ENCODE results near the gene DDX19B. TPM values are rescaled to one million over a fixed set of nuclear protein-coding genes. Genes with fewer than 3 reads are reported as not detected.

DDX19B gene
- total and polyA plus RNA-seq, 9 of the 15 experiments (the other 6 are each of a cell fraction or from before 2014, with no cell fraction given), result 7.0 to 32.9 (median 19.3) TPM

DNA sequence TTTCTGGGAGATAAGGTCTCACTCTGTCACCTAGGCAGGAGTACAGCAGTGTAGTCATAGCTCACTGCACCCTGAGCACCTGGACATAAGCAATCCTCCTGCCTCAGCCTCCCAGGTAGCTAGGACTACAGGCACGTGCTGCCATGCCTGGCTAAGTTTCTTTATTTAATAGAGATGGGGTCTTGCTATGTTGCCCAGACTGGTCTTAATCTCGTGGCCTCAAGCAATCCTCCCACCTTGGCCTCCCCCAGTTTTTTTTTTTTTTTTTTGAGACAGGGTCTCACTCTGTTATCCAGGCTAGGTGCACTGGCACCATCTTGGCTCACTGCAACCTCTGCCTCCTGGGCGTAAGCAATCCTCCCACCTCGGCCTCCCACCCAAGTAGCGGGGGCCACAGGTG lies 21.1 kb downstream of the DDX19B start:
- no peak for TF ChIP-seq VEZF1 (CRISPR knock-in tag; IDR thresholded peaks at IDR 0.05)
- TF ChIP-seq, protein P1, sequence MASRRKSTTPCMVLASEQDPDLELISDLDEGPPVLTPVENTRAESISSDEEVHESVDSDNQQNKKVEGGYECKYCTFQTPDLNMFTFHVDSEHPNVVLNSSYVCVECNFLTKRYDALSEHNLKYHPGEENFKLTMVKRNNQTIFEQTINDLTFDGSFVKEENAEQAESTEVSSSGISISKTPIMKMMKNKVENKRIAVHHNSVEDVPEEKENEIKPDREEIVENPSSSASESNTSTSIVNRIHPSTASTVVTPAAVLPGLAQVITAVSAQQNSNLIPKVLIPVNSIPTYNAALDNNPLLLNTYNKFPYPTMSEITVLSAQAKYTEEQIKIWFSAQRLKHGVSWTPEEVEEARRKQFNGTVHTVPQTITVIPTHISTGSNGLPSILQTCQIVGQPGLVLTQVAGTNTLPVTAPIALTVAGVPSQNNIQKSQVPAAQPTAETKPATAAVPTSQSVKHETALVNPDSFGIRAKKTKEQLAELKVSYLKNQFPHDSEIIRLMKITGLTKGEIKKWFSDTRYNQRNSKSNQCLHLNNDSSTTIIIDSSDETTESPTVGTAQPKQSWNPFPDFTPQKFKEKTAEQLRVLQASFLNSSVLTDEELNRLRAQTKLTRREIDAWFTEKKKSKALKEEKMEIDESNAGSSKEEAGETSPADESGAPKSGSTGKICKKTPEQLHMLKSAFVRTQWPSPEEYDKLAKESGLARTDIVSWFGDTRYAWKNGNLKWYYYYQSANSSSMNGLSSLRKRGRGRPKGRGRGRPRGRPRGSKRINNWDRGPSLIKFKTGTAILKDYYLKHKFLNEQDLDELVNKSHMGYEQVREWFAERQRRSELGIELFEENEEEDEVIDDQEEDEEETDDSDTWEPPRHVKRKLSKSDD (conservative IDR thresholded peaks at IDR 0.05; ENCODE audit: low read length), result no peak
- no peak for TF ChIP-seq GATA2 (CRISPR knock-in tag; IDR thresholded peaks at IDR 0.05)
- no peak for TF ChIP-seq TSHZ1 (CRISPR knock-in tag; IDR thresholded peaks at IDR 0.05)
- peak; percentile 81 for TF ChIP-seq ZNF121 (CRISPR knock-in tag; conservative IDR thresholded peaks at IDR 0.05)
- TF ChIP-seq ZNF707 (CRISPR knock-in tag; conservative IDR thresholded peaks at IDR 0.05), result no peak
- WGBS (ENCODE audit: insufficient coverage, low coverage, missing lambda C conversion rate), result 89% methylated on average over 5 of the region's 5 CpGs
- H2AFZ ChIP-seq (ENCODE audit: low read depth, low read length), result no peak overlapping the region
- H3K36me3 ChIP-seq (ENCODE audit: control insufficient read depth, insufficient read depth, low read length), result peaks cover 22% of the 10 kb centered on the region; the same call in 2 of the 3 replicates
- ATAC-seq (no peak), FAIRE-seq (no peak), DNase-seq (ENCODE audit: extremely low read depth in 1 of 4, low spot score in 3 of 4) (no peak)
- H3K9ac ChIP-seq (ENCODE audit: insufficient read depth in 1 of 2, low read depth in 2 of 2, low read length in 2 of 2), result no peak overlapping the region
- H3K27me3 ChIP-seq (ENCODE audit: control insufficient read depth in 2 of 2, insufficient read depth in 2 of 2, low read length in 2 of 2), result no peaks in the 10 kb centered on the region
- H4K20me1 ChIP-seq (replicated peaks; ENCODE audit: control insufficient read depth, insufficient read depth, low read length), result no peaks in the 10 kb centered on the region
- ChIA-PET CTCF (ENCODE audit: low intra/inter-chr PET ratio) (no interaction called here), POLR2A (interaction anchor here (1.4 to 1.8 kb wide), 2 partner anchors 10 to 11 kb away, joined by 4 to 6 read pairs; no protein-coding TSS in a partner anchor)
- H3K4me1 ChIP-seq (replicated peaks in 1 of 2; ENCODE audit: control insufficient read depth in 2 of 2, insufficient read depth in 2 of 2, low read length in 2 of 2), result no peaks in the 10 kb centered on the region; a peak in 2 of 5 replicates
- no peaks in the 10 kb centered on the region for H3K9me1 ChIP-seq (ENCODE audit: control insufficient read depth, insufficient read depth, low read length)
- H3K79me2 ChIP-seq (ENCODE audit: control insufficient read depth, insufficient read depth, low read length), result no peaks in the 10 kb centered on the region
- H3K9me3 ChIP-seq (replicated peaks; ENCODE audit: control insufficient read depth, insufficient read depth, low read depth, low read length), result no peaks in the 10 kb centered on the region
- H3K4me2 ChIP-seq (ENCODE audit: insufficient read depth, low read length), result no peak overlapping the region
- H3K4me3 ChIP-seq, result no peak overlapping the region
- BruUV-seq (replicated peaks), result no TSS peak
- intact Hi-C loops (cut with micrococcal nuclease), result no loop called here
- H3K27ac ChIP-seq (ENCODE audit: extremely low read depth, low read depth, low read length), result no peak overlapping the region
- in situ Hi-C loops (cut with MboI), result no loop called here

Data from K562 (cell line).